GM18909 (cell line): ENCODE measurements around the gene IREB2.

Experiments used
- ATAC-seq: cut with Tn5 transposase; IDR thresholded peaks from one replicate; pipeline ENCODE4 v1.9.1; 2021; ENCODE audit warnings: mild to moderate bottlenecking; ENCODE audit not compliant: unreplicated experiment, poor library complexity

IREB2 gene

DNA sequence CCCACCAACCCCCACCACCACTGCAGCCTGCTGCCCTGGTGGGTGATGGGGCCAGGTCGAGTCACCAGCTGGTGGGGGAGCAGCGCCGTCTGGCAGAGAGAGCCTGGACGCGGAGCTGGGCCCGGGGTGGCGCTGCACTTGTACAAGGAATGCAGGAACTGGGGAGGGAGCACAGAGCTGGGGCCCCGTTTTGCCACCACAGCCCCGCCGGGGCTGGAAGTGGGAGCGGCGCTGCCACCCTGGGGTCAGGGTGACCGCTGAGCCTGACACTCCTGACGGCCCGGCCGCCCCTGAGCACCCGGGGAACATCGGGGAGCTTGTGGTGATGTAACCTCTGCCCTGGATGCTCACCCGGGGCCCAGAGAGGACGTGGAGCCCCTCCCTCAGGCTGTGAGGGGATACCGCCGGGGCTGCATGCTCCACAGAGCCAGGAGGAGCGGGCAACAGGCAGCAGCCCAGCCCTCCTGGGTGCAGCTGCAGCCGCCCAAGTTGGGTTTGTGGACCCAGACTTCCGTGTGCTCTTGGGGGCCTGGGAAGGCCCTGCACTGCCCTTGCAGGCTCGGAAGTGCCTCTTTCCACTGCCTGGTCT is 32.6 kb upstream of the IREB2 start:
- ATAC-seq: no peak

DNA sequence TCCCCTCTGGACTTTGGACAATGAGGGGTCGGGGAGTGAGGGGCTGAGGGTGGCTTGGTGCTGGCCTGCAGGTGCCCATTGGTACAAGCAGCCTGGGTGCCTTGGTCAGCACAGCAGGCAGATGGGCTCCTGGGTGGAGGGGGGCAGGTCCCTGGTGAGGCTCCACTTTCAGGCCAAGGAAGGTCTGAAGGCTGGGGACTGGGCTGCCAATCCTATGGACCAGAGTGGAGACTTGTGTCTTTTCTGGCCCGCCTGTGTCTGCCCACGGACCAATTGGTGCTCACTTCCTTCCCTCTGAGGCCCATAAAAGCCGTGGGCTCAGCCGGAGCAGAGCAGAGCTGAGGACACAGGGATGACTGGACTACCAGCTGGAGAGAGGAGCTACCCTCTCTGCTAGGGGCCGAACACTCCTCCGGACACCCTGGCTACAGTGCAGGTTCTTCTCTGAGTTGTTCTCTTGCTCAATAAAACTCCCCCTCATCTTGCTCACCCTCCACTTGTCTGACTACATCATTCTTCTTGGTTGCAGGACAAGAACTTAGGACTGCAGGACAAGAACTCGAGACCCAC is 31.9 kb upstream of the IREB2 start:
- ATAC-seq: no peak

DNA sequence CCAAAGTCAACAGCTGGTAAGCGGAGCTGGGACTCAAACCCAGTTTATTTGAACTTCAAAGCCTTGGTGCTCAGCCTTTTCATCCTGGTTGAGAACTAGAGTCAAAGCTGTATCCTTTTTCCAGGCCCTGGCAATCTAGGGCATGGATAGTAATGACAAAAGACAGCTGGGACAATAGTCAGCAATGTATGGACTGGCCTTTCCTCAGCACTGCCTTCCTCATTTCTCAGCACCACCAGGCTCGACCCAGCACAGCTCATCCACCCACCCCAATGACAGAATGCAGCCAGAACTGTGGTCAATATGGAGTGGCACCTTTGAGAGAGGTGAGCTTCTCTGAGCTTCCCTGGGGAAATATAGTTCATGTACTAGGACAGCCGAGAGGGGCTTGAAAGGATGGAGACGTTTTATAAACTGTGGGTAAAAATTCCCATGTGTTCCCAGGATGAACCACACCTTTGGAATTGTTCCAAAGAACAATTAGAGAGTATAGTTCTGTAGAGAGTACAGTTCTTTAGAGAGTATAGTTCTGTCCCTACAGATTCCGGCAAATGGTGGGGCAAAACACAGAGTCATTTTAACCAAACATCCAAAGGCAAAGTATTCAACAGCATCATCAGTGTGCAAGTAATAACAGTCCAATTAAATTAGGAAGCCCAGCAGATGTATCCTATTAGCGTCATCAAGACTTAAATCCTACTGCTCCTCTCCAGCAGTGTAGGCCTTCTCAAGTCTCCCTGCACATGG is 30.2 kb upstream of the IREB2 start:
- no peak for ATAC-seq

DNA sequence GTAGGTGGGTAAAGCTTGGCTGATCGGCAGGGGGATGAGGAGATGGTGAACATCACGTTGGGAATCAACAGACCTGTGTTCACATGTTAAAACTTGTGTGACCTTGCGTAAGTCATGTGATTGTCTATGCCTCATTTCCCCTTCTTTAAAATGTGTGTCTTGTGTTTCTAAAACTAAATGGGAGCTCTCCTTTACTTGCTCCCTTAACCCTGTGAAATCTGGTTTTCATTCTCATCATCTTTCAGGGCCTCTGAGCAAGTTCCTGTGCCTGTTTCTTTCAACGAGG is 29.7 kb upstream of the IREB2 start:
- ATAC-seq: no peak

DNA sequence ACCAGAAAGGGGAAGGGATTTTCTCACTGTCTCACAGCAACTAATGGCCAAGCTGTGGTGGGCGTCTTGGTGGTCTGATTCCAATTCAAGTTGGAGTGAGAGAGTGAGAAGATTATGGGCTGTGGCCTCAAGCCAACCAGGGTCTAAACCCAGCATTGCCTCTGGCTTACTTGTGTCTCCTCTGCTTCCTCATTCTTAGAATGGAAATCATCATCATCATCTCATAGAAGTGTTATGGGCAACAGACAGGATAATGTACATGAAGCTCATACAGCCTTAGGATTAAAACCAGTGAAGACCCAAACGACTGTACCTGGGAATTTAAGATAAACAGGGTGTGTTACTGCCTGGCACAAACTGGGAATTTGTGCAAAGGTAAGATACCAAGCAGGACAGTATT is 29.1 kb upstream of the IREB2 start:
- ATAC-seq: no peak

DNA sequence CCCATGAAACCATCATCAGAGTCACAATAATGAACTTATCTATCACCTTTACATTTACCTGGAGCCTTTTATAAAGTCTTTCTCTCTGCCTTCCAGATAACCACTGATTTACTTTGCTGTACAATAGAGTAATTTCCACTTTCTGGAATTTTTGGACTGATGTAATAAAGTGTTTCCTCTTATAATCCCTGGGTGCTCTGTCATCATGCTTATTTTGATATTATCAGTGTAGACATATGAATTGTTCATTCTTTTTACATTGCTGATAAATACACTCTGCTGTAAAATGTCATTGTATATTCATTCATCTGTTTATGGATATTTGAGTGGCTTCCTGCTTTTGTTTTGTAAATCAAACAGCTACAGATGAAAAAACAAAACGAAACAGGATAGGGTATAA is 27.0 kb upstream of the IREB2 start:
- no peak for ATAC-seq

DNA sequence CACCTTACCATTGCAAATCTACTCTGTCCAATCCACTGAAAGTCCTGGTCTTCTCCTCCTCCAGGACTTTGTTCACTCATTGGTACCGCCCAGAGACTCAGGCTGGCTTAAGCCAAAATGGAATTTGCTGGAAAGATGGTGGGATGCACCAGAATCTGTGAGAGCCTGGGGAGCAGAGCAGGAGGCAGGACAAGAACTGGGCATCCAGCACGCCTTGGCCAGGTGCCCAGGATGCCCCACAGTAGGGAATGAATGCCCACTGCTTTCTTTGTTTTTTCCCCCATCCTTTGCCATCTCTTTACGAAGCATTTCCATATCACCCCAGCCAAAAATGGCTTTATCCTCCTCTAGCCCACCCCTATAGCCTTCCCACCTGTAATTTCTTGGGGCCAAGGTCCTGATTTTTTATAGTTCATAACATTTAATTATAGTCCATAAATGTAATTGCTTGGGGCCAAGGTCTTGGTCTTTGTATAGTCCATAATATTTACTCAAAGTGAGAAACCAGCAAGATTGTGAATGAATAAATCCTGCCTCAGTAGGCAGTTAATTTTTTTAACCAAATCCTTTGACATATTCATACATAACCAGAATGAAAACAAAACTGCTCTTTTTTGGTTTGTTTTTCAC is 23.3 kb upstream of the IREB2 start:
- ATAC-seq: no peak

DNA sequence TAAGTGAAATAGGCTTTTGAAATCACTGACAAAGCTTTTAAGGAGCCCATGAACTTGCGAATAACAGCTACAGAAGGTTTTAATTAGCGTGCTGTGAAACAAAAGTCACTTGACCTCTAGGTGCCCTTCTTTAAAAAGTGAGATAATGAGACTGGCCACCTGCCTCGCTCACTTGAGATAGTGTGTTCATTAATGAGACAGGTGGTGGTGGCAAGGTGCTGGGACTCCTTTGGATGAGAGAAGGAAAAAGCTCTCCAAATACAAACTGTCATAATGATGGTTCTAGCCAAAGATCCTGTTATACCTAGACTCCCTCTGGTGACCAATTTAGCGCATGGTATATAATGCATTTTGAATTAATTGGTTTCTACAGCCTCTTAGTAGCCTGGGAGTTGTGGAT is 22.7 kb upstream of the IREB2 start:
- no peak for ATAC-seq

DNA sequence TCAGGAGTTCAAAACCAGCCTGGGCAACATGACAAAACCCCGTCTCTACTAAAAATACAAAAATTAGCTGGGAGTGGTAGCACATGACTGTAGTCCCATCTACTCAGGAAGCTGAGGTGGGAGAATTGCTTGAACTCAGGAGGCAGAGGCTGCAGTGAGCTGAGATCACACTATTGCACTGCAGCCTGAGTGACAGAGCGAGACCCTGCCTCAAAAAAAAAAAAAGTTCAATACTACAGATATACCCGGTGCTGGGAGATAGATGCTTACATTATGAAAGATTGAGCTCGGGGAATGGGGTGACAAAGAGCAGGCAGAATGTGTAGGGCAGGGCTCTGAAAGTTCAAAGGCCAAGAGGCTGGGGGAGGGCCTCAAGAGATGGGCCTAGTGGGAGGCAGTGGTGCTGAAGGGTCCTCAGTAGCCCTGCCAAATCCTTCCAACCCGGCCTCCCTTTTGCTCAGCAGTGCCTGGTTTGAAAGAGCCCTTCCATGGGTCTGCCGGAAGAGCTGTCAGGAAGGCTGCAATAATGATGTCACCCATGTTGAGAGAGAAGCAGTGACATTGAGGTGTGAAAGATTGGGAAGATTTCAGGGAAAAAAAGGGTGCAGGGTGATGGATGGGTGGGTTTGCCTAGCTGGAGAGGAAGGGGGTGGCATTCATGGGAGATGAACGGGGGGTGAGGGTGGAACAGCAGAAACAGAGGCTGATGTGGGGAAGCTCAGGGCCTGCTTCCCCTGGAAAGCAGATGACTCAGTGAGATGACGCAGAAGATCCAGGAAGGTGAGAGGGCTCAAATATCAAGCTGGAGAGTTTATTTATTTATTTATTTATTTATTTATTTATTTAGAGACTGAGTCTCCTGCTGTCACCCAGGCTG is 20.0 kb upstream of the IREB2 start:
- ATAC-seq: no peak

DNA sequence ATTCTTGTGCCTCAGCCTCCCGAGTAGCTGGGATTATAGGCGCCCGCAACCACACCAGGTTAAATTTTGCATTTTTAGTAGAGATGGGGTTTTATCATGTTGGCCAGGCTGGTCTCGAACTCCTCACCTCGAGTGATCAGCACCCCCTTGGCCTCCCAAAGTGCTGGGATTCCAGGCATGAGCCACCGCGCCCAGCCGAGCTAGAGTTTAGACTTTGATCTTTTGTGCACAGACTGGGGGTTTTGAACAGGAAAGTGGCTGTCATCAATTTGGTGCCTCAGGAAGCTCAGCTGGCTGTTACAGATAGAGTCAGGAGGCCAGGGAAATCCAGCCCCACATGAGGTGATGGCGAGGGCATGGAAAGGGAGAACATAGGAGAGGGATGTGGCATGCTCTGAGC is 19.3 kb upstream of the IREB2 start:
- ATAC-seq: no peak

DNA sequence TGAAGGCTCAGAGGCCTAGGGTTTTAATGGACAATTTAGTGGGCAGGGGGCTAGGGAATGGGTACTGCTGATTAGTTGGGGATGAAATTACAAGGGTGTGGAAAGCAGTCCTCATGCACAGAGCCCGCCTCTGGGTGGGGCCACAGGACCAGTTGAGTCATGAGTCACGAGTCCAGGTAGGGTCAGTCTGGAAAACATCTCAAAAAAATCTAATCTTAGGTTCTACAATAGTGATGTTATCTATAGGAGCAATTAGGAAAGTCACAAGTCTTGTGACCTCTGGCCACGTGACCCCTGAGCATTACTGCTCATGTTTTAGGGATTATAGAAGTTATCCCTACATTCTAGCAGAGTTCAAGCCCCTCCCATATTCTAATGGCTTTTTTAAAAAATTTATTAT is 18.6 kb upstream of the IREB2 start:
- ATAC-seq: no peak

DNA sequence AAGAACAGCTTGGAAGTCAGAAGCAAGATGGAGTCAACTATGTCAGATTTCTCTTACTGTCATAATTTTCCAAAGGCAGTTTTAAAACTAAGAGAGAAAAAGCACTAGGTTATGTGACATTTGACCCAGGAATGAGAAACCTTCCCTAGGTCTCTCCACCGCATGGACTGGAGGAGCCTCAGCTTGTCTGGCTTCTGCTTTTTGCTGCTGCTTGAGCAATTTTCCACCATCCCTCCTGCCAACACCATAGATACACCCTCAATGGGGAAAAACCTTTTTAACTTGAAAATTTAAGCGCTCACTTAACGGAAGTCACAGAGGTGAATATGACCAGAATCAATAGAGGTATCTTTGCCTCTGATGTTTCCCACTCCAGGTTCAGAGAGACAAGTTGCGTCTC is 17.8 kb upstream of the IREB2 start:
- no peak for ATAC-seq

DNA sequence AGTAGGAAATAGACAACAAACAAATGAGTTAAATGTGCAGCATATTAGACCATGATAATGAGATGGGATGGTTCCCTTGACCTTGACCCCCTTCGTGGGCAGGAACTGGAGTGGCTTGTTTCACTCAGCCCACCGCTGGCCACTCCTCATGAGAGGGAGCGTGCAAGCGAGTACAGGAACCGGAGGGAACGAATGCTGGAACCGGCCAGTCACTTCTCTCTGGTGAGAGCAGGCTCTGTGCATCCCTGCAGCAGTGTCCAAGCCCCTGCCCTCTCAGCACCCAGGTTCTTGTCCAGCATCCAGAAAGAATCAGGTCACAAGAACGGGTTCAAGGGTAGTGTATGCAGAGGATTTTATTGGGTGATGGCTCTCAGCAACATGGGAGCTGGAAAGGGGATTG is 17.2 kb upstream of the IREB2 start:
- ATAC-seq: no peak

DNA sequence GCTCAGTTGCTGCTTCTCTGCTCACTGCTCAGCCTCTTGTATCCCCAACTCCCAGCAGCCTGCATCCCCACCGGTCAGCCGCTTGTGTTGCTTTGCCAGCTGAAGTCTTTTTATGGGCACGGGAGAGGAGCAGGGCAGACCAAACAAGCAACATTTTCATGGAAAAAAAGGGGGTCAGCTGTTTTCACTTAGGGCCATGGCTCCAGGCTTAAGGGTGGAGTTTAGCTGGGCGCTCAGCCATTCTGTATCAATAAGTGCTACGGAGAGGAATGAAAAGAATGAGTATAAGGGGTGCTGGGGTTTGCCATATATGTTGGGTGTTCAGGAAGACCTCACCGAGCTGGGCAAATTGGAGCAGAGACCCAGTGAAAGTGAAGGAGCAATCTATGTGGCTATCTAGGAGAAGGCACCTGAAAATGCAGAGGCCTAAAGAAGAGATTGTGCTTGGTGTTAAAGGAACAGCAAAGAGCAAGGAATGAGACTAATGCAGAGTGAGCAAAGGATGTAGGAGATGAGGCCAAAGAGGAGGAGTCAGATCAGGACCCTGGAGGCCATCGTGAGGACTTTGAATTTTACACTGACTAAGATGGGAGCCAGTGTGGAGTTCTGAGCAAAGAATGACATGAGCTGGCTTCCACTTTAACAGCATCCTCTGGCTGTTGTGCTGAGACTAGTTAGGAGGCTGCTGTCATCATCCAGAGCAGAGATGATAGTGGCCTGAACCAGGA is 16.6 kb upstream of the IREB2 start:
- ATAC-seq: no peak

DNA sequence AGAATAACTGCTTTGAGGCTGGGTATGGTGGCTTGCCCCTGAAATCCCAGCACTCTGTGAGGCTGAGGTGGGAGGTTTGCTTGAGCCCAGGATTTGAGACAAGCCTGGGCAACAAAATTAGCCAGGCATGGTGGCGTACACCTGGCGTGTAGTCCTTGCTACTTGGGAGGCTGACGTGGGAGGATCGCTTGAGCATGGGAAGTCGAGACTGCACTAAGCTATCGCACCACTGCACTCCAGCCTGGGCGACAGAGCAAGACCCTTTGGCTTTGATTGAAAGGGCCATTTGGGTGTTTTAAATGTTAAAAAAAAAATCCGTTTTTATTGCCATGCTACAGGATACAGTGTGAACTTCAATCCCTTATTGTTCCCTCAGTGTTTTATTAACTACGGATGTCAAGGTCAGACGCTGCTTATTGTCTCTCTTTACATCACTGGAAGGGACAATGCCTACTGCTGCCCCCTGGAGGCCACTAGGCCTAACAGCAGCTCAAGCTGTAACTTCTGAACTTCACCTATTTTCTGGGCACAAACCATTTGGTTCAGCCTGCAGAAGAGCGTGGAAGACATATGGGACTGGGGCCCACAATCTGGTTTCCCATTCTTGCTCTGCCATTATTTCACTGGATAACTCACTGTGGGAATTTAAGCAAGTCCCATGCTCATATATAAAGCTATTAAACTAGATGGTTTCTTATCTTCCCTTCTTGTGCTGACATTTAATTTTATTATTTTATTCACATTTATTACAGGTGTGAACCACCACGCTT is 15.3 kb upstream of the IREB2 start:
- ATAC-seq: no peak

DNA sequence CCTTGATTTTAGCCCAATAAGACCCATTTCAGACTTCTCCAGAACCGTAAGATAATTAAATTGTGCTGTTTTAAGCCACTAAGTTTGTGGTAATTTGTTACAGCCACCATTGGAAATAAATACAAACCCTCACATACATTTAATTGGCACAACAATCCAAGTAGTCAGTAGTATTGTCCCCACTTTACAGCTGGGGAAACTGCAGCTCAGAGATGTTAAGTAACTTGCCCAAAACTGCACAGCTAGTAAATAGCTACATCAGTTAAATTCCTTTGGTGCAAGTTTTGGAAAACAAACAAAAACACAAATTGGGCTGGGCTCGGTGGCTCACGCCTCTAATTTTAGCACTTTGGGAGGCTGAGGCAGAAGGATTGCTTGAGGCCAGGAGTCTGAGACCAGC is 13.3 kb upstream of the IREB2 start:
- ATAC-seq: no peak

DNA sequence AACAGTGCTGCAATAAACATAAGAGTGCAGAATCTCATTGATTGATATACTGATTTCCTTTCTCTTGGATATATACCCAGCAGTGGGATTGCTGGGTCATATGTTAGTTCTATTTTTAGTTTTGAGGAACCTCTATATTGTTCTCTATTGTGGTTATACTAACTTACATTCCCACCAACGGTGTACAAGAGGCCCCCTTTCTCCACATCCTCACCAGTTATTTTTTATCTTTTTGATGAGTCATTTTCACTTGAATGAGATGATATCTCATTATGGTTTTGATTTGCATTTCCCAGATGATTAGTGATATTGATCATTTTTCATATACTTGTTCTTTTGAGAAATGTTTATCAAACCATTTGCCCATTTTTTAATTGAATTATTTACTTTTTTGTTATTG is 12.4 kb upstream of the IREB2 start:
- ATAC-seq: no peak

DNA sequence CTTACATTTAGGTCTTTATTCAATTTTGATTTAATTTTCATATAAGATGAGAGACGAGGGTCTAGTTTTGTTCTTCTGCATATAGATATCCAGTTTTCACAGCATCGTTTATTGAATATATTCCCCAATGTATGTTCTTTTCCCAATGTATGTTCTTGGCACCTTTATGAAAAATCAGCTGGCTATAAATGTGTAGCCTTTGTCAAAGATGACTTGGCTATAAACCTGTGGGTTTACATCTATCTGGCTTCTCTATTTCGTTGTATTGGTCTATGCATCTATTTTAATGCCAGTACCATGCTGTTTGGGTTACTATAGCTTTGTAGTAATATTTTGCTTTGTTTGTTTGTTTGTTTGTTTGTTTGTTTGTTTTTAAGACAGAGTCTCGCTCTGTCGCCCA is 11.7 kb upstream of the IREB2 start:
- ATAC-seq: no peak

DNA sequence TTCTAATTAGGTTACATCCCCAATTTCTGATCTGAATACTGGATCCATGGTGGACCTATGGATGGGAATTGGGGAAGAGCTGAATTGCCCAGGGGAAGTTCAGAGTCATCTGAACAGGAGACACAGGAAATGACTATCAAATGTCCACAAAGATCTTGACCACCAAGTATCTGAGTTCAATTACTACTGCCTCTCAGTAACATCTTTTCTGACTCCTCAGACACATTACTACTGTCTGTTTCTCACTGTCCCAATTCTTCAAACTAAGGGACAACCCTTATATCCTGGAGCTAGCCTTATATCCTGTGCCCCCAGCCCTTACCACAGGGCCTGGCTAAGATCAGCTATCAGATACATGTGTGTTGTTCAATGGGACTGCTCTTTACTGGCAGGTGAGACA is 10.1 kb upstream of the IREB2 start:
- no peak for ATAC-seq

DNA sequence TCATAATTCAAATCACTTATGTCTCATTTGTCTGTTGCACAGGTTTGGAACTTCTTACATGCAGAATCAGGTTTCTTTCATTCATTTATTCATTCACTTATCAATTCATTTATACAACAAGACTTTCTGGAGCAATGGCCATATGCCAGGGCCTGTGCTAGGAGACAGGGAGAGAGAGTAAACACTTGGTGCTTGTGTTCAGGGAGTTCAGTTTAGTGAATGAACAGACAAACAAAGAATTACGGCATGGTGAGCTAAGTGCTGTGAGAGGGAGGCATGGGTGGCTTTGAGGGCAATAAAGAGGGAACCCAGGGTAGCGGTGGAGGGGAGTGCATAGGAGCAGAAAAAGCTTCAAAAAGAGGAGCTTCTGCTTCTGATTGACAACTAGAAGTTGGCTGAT is 8.5 kb upstream of the IREB2 start:
- no peak for ATAC-seq
